ENCODE results near the gene ADAMTS12.

Gene ADAMTS12

DNA sequence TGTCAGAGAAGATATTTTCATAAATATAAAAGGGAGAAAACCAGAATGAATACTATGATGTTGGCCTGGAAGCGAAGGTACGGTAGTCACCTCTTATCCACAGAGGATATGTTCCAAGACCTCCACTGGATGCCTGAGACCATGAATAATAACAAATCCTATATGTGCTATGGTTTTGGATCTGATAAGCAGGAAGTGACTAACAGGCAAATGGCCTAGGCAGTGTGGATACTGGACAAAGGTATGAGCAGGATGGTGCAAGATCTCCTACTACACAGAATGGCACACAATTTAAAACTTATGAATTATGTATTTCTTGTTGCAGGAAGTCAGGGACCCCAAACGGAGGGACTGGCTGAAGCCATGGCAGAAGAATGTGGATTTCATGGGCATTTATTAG is 48.2 kb downstream of the ADAMTS12 start:
- DNase-seq = no peak

DNA sequence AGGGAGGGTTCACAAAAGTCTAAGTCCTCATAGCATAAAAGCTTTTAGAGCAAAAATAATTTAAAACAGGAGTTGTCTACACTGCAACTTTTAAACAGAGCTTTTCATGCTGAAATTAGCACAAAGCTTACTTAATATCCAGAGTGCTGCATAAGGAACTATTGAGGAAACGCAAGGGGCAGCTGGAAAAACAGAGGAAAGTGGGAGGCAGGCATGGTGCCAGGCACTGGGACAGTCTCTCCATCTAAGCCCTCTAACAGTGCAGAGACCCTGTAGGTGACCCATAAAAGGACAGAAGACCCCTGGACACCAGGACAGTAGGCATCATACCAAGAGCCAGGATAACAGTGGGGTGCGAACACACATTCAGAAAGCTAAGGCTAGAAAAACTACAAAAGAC is 49.3 kb downstream of the ADAMTS12 start:
- DNase-seq = no peak

GRCh38 chr5:33841891-33842290 is 49.9 kb downstream of the ADAMTS12 start:
- no peak for DNase-seq

DNA sequence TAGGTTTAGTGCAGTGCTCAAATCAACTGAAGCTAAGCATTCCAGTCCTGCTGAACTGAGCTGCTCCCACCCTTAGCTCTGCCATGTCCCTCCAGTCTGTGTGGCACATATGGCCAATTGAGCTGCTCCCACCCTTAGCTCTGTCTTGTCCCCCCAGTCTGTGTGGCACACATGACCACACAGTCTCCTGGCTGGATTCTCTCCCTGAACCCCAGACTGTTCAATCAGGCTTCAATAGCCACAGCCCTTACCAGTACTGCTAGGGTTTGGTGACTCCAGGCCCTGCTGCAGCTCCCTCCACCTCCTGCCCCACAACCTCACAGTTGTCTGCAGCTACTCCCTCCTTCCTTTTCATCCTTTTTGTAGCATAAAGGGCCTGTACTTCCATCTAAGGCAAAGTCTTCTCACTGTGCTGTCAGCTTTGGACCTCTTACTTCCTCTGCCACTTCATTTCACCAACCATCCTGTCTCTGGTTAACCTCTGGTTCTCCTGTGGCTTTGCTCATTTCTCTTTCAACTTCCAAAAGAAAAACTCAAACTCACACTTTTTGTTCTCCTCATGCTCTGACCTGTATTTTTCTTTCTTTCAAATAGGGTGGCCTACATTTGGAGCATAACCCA is 50.8 kb downstream of the ADAMTS12 start:
- DNase-seq = no peak

DNA sequence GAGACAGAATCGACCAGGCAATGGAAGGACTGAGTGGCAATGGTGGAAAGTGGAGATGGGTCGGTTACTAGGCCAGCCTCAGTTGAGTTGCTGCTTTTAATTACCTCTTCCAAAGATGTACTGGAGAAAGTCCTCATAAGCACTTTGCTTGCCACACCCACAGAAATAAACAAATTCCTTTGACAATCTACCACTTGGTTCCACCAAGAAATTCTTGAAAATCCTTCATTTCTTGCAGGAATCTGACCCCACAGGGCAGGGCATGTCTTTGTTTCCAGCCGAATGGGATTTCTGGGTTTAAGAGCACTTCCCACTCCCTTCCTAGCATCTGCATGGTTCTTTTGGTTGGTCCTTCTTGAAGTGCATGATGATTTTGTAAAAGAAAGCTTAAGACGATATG is 54.5 kb downstream of the ADAMTS12 start:
- no peak for DNase-seq

DNA sequence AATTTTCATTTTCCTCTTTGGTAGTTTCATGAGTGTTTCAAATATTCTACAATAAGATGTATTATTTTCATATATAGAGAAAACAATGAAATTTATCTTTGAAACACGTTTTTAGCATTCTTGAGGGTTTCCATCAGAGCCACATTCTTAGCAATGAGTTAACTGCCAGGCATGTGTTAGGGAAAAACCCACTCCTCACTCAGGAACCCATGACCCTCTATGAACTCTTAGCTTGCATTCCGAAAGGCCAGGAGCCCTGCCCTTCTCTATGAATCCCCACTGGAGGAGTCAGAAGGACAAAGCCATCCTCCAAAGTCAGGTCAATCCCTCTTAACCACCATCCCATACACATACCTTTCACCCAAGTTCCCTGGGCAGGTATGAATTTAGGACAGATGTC is 57.5 kb downstream of the ADAMTS12 start:
- no peak for DNase-seq

DNA sequence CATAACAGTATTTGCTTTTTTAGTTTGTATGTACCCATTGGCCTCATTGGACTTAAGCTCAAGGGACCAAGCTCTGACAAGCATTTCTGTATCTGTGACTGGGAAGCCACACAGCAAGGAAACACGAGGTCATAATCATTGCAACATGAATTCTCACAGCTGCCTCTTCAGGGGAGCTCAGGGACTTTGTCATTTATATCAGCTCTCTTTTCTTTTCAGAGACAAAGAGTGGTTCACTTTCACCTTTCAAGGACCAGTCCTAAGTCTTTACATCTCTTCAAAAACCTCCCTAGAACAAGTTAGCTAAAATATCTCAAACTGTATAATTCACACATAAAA is 58.6 kb downstream of the ADAMTS12 start:
- DNase-seq = no peak

DNA sequence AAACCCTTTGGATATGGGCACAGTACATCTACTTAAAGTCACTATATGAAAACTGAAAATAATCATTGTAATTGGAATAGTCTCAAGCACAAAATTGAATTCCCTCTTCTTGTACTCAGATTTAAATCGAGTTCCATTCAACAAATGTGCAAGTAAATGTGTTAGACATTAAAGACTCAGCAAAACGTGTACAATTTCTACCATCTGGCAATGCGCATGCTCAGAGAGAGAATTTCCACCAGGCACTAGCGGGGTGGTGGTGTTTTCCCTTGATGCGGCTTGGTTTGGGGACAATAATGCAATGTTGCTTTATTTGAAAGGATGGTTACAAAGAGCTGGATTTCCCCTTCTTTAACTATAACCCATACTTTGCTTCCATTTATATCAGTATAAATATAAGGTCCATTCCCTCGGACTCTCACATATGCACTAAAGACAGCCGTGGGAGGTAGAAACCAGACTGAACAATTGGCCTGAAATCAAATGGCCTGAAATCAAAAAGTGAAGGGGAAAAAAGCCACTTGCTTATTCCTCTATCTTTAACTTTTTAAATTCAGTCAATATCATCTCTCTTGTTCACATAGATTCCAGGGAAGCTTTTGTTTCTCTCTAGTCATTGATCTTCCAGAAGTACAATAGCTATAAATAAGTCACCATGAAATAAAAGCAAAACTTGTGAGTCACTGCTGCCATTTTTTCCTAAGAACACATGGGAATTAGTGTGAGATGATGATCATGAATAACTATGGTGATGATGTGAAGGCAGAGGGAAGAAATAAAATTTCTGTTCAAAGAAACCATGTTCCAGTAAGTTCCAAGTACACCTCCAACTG is 59.2 kb downstream of the ADAMTS12 start:
- DNase-seq = no peak

DNA sequence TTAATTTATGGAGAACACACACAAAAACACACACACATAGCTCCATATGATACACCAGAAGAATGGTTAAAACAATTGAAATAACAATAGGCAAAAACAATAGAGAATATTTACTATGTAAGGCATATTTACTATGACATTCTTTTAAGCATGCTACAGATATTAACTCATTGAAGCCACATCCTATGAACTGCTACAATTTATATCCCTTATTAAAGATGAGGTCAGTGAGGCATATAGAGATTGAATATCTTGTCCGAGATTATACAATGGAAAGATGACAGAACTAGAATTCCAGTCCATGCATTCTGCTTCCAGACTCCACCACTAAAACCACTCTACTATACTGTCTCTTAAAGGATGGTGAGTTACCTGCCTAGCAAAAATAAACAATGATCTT is 60.7 kb downstream of the ADAMTS12 start:
- DNase-seq = no peak

GRCh38 chr5:33829430-33829829 is 62.4 kb downstream of the ADAMTS12 start:
- DNase-seq = no peak

DNA sequence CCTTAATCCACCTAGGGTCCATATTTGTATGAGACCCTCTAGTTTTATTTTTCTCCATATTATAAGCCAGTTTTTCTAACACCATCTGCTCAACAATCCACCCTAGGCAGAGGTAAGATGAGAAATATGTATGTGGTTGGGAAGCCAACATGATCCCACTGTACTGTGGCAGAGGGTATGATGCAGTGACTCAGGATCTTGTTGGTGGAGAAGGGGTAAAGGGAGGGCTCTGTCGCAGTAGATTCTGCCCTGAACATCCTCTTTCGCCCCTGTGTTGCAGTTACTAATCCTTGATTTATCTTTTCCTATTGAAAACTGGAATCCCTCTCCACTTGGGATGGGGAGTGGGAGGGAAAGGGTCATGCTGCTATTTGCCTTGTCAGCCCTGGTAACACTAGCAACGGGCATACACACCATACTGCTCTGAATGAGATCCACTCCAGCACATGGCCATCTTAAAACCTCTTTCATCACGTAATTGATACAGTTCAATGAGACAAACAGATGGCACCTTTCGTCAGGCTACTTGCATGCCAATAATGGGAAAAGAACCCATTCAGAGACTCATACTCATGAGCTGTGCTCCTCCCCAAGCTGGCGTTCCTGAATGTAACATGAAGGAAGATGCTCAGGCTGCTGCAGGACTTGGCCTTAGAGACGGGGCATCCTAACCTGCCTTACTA is 63.0 kb downstream of the ADAMTS12 start:
- no peak for DNase-seq

DNA sequence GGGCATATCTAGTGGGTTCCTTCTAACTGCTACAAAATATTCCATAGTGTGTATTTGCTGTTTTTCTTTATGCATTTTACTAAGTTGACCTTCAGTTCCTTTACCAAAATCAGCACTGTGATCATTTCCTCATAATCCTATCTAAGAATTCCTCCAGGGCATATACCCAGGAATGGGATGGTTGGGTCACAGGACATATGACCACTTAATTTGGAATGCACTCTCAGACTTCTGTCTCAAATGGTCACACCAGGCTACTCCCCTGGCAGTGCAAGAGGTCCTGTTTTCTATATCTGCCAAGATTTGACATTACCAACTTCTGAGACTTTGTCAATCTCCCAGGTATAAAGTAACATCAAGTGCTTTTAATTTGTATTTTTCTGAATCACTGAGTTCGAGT is 63.9 kb downstream of the ADAMTS12 start:
- DNase-seq = no peak

DNA sequence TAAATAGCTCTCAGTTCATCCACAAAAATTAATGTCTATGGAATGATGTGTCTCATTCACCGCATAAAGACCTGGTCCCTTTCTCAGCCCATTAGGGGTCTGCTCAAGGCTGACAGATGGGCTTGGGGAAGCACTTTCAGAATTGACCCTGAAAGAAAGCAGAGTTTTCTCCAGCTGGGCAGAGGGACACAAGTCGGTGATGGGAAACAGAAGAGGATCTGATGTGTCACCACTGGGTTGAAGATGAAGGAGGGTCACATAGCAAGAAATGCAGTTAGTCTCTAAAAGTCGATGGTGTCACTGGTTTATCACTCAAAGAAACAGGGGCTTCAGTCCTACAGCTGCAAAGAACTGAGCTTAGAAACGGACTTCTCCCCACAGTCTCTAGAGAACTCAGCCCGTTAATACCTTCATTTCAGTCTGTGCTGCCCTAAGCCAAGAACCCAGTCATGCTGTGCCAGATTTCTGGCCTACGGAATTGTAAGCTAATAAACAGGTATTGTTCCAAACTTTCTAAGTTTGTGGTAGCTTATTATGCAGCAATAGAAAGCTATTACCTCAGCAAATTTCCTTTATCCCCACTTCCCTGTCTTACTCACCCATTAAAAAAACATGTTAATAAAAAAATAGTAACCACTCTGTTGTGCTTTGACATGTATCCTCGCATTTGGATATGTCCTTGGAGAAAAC is 64.6 kb downstream of the ADAMTS12 start:
- no peak for DNase-seq

DNA sequence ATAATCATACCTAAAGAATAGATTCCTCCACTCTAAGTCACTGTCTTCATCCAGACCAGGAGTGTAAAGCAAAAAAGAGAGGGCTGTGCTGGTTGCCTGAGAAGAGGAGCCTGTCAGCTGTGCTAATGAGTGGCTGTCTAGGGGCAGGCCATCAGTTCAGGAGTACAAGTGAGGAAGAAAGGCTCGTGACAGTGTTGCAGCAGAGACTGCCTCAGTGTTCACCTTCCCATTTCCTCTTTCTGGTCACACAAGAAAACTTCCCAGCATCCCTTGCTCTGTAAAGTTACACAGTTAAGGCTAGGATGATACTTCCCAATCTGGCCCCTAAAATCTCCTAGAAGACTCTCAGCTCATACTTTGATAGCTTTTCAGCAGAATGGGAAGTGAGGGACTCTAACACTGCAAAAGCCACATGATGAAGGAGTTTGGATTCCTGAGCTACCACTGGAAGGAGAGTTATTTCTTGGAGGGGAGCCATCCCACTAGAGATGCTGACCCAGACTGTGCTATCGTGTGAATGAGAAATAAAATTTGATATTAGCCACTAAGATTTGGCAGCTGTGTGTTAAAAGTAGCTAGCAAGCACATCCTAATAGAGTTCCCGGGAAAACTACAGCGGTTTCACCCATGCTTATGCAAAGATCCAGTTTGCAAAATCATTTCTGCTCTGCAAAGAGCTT is 67.1 kb downstream of the ADAMTS12 start:
- peak; percentile 15 to 29 for DNase-seq

DNA sequence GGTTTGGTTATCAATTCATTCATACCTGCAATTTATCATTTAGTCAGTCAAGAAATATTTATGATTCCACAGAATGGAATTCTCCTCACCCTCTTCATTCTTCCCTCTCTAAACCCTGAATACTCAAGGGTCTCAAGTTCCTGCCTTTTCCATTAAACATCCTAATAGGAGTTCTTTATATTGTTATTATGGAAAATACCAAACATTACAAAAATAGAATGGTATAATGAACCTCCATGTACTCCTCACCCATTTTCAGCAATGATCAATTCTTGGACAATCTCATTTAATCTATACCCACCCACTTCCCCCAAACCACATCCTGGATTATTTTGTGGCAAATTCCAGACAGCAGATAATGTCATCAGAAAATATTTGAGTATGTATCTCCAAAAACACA is 74.5 kb downstream of the ADAMTS12 start:
- no peak for DNase-seq

GRCh38 chr5:33816791-33817190 is 75.0 kb downstream of the ADAMTS12 start:
- no peak for DNase-seq

DNA sequence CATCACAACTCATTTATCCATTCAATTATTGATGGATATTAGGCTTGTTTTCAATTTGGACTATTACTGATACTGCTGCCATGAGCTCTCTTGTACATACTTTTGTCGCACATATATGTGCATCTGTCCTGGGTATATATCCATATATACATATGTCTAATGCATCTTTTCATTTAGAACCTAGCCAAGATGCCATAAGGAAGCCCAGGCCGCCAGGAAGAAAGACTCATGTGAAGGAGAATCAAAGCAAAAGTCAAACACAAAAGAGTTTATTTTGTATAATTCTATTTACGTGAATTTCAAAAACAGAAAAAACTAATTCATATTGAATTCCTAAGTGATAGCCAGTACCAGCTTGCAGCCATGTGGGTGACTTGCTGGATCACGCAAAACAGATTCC is 79.0 kb downstream of the ADAMTS12 start:
- no peak for DNase-seq

DNA sequence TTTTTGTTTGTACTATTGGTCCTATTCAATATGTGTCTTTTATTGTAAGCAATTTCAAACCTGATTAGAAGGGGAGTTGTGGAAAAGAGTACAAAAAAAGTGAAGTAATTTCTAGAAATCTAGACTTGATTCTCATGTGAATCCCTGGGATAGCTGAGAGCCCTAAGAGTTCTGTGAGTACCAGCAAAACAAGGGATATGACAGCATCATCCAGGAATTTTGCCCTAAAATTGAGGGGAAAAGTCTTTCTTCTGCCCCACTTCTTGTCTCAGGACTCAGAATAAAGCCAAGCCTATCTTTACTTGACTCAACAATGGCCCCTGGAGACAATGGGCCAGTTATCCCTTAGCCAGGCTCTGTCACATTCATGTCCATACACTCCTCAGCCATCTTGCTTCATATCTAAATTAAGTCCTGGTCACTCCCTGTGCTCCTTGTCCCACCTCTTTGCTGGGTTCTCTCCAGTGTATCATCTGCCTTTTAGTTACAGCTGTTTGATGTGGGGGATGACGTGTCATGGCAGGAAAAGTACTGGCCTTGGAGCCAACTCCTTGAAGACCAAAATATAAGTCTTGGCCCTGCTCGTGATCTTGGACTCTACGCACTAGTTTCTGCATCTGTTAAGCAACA is 81.2 kb downstream of the ADAMTS12 start:
- no peak for DNase-seq

GRCh38 chr5:33809936-33810335 is 81.9 kb downstream of the ADAMTS12 start:
- no peak for DNase-seq

DNA sequence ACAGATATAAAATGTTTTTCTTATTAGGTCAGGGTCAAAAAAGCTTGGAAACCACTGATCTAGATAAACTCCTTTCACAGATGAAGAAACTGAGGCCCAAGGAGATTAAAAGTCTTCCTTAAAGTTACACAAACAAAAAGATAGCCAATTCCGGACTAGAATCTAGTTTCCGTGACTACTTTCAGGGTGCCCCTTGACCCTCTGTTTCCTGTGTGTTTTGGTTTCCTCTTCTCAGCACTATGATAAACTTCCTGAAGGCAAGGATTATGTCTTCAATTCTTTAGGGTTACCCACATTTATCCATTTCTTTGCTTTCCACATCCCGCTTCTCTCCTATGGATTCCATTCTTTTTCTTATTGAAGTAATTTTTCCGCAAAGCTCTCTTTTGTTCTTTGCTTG is 83.1 kb downstream of the ADAMTS12 start:
- no peak for DNase-seq

DNA sequence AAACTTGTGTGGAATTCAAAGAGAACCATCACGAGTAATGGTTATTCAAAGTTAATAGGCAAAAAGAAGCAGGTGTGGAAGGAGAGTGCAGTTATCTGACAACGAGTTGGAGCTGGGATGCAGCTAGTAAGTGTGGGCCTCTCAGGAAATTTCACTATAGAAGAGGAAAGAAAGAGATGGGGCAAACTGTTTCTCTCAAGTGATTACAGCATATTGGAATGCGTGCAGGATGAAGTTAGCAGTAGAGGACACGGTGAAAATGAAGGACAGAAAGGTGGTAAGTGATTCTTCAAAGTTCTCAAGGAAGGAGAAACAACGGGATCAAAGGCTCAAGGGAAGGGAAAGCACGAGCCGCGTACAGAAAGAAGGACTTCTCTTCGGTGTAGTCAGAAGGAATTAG is 84.0 kb downstream of the ADAMTS12 start:
- DNase-seq = no peak

DNA sequence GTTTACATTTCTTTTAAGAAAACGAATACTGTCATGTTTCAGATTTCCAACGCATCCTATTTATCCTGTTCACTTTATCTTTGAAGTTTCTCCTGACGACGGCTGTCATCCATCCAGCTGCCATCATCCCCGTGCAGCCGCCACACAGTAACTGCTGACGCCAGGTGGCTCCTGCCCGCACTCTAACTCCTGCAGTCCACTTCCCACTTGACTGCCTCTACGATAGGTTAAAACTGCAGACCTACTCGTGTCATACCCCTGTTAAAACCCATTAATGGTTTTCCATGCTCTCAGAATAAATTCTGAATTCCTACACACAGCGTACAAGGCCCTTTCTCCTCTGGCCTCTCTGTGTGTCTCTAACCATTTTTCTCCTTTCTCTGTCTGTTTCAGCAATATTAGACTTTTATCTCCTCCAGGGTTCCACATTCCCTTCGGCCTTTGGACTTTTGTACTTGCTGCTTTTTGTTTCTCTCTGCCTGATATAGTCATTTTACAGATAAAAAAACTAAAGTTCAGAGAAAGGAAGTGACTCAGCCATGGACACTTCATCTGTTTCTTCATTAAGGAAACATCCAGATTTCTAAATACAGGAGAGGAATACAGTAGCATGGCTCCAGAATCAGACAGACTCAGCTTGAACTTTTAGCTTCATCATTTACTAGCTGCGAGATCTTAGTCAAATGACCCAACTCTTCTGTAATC is 84.9 kb downstream of the ADAMTS12 start:
- DNase-seq = no peak

Measured in inflammatory macrophage (primary cell).